ENCODE measurements around the gene SPON1.
"Not testable (repeated sequence)": the region's sequence is repeated elsewhere in the genome, so short reads cannot be mapped to it uniquely, and the experiment has no call there.

The SPON1 gene

GRCh38 chr11:14041565-14041964 lies 79.0 kb downstream of the SPON1 start:
- no peak for DNase-seq (ENCODE audit: low read depth)

GRCh38 chr11:14042686-14043465 lies 80.4 kb downstream of the SPON1 start:
- no peak for DNase-seq (ENCODE audit: low read depth)

GRCh38 chr11:14044916-14045315 lies 82.4 kb downstream of the SPON1 start:
- no peak for DNase-seq (ENCODE audit: low read depth)

GRCh38 chr11:14045417-14045816 lies 82.9 kb downstream of the SPON1 start:
- no peak for DNase-seq (ENCODE audit: low read depth)

- no peak for DNase-seq (ENCODE audit: low read depth)
These were observed 89.7 kb downstream of the SPON1 start for GRCh38 chr11:14052198-14052597.

- DNase-seq (ENCODE audit: low read depth), result no peak
These were observed 91.9 kb downstream of the SPON1 start for GRCh38 chr11:14054116-14055107.

- DNase-seq (ENCODE audit: low read depth), result no peak
These were observed 93.4 kb downstream of the SPON1 start for GRCh38 chr11:14055936-14056335.

- no peak for DNase-seq (ENCODE audit: low read depth)
These were observed 95.5 kb downstream of the SPON1 start for GRCh38 chr11:14058061-14058460.

- no peak for DNase-seq (ENCODE audit: low read depth)
These were observed 97.0 kb downstream of the SPON1 start for GRCh38 chr11:14059491-14059890.

GRCh38 chr11:14061721-14062120 lies 99.2 kb downstream of the SPON1 start:
- no peak for DNase-seq (ENCODE audit: low read depth)

- no peak for DNase-seq (ENCODE audit: low read depth)
These were observed 102.6 kb downstream of the SPON1 start for GRCh38 chr11:14065141-14065540.

GRCh38 chr11:14065681-14066080 lies 103.2 kb downstream of the SPON1 start:
- no peak for DNase-seq (ENCODE audit: low read depth)

GRCh38 chr11:14067686-14068085 lies 105.2 kb downstream of the SPON1 start:
- DNase-seq (ENCODE audit: low read depth), result no peak

- DNase-seq (ENCODE audit: low read depth), result no peak
These were observed 108.4 kb downstream of the SPON1 start for GRCh38 chr11:14070896-14071295.

- no peak for DNase-seq (ENCODE audit: low read depth)
These were observed 111.4 kb downstream of the SPON1 start for GRCh38 chr11:14073849-14074476.

- DNase-seq (ENCODE audit: low read depth), result peak; percentile 27
These were observed 112.9 kb downstream of the SPON1 start for GRCh38 chr11:14075118-14076078.

- DNase-seq (ENCODE audit: low read depth), result no peak
These were observed 116.5 kb downstream of the SPON1 start for GRCh38 chr11:14079011-14079410.

- DNase-seq (ENCODE audit: low read depth), result no peak
These were observed 117.3 kb downstream of the SPON1 start for GRCh38 chr11:14079797-14080196.

- DNase-seq (ENCODE audit: low read depth), result no peak
These were observed 119.2 kb downstream of the SPON1 start for GRCh38 chr11:14081581-14082231.

- no peak for DNase-seq (ENCODE audit: low read depth)
These were observed 119.8 kb downstream of the SPON1 start for GRCh38 chr11:14082338-14082737.

- not testable (repeated sequence) for DNase-seq (ENCODE audit: low read depth)
These were observed 126.3 kb downstream of the SPON1 start for GRCh38 chr11:14088861-14089260.
